Left forelimb (tissue), 1 donor: Measurements from ENCODE around the gene KCTD1.

Experiments used
- DNase-seq: peaks from one replicate; pipeline ENCODE4 v3.0.0-alpha.2; 2018; ENCODE audit warnings: low spot score

The KCTD1 gene

DNA sequence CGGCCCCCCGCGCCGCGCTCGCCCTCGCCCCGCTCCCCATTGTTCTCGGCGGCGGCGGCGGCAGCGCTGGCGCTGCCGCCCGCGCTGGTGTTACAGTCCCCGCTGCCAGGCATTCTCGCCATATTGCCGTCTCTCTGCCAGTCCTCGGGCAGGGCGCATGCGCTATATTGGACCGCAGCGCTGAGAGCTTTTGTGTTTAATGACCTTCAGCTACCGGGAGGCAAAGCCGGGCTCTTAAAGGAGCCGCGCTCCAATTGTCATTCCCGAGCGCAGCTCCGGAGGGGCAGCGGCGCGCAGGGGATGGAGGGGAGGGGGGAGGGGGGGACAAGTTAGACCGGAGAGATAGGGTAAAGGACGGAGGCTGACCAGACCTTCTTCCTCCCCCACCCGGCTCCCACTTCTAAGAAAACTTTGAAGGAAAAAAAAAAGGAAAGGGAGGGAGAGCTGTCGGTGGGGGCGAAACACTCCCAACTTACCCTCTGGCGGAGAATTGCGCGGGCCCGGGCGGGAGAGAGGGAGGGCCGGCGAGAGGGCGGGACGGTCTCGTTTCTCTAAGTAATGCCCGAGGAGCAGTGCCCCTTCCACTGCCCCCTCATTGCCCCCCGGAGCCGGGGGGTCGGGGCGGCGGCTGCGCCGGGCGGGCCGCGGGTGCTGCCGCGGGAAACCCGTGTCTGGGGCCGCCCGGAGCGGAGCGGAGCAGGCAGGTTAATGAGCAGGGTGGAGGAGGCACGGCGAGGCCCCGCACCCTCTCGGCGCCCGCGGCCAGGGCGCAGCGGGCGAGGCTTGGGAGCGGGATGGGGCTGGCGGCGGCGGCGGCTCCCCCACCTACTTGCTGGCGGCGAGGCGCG is at the start of gene KCTD1:
TSS of gene KCTD1 (minus strand) at position 139 of the 848 bp plus-strand sequence. CDS start at position 122, 17 bp downstream.
- DNase-seq = peak; percentile 84

DNA sequence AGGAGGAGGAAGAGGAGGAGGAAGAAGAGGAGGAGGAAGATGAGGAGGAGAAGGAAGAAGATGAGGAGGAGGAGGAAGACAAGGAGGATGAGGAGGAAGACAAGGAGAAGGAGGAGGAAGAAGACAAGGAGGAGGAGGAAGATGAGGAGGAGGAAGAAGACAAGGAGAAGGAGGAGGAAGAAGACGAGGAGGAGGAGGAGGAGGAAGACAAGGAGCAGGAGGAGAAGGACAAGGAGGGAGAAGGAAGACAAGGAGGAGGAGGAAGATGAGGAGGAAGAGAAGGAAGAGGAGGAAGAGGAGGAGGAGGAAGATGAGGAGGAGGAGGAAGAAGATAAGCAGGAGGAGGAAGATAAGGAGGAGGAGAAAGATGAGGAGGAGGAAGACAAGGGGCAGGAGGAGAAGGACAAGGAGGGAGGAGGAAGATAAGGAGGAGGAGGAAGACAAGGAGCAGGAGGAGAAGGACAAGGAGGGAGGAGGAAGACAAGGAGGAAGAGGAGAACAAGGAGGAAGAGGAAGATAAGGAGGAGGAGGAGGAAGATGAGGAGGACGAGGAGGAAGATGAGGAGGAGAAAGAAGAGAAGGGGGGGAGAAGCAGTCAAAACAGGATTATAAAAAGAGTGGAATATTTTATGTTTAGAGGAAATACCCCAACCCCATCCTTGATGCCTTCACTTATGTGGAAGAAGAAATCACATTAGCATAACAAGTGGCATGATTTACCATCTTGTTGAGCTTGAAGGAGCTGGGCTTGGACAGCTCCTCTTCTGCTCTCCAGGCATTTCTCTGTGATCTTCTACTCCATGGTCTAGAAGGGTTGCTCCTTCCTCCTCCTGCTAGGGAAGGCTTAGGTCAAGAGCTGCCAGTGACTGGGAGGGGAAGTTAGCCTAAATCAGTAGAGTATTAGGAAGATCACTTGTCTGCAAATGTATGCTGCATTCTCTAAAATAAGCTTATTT is 45.3 kb upstream of the KCTD1 start:
- no peak for DNase-seq

DNA sequence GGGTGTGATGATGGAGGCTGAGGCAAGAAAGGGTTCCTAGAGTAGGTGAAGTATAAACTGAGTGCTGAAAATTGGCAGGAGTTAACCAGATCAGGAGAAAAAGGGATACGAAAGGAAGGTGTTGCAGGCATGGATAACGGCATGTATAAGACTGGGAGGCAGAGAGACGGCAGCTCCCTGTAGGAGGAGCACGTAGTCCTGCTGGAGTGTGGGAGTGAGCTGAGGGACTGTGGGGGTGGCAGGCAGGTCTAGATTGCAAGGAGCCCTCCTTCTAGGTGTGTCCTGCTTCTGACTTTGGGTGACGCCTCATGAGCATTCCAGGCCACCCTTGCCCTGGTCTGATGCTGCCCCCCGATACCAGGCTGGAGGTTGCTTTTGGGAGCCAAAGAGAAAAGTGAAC is 36.4 kb upstream of the KCTD1 start:
- DNase-seq = no peak

DNA sequence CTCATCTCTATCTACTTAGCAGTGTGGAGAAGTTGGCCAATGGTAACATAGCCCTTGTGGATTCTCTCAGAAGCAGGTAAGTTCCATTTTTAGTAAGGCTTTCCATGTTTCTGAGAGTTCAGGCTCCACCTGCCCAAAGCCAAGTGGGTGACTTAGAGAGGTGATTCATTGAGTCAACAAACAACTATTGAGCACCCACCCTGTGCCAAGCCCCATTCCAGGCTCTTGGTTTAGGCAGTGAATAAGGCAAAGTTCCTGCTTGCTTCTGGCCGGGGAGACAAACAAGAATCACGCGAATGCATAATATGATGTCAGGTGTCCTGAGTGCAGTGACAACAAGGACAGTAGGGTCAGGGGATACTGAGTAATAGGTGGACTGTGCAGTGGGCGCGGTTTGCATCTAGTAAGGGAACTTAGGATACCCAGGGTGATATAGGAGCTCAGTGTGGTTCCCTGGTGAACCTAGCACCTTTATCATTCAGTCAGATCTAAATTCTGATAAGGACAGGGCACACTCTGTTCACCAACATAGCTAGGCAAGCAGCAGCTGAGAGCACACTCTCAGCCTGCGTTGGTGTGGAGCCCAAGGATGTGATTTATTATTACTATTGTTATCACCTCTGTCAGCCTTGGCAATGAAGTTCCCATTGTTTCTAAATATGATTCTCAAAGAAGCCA is 31.7 kb upstream of the KCTD1 start:
- no peak for DNase-seq

DNA sequence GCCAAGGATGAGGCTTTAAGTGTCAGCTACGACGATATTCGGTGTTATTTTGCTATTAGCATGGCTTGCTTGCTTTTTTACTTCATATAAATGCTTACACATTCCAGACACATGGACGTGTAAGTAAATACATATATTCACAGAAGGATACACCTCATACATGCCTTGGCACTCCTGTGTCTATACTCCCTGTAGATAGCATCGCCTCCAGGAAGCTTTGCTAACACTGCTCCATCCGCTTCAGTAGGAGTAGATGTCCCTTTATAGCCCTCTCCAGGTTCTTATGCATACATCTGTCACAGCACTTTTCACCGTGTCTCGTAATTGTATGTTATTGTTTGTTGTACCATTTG is 27.5 kb upstream of the KCTD1 start:
- no peak for DNase-seq

DNA sequence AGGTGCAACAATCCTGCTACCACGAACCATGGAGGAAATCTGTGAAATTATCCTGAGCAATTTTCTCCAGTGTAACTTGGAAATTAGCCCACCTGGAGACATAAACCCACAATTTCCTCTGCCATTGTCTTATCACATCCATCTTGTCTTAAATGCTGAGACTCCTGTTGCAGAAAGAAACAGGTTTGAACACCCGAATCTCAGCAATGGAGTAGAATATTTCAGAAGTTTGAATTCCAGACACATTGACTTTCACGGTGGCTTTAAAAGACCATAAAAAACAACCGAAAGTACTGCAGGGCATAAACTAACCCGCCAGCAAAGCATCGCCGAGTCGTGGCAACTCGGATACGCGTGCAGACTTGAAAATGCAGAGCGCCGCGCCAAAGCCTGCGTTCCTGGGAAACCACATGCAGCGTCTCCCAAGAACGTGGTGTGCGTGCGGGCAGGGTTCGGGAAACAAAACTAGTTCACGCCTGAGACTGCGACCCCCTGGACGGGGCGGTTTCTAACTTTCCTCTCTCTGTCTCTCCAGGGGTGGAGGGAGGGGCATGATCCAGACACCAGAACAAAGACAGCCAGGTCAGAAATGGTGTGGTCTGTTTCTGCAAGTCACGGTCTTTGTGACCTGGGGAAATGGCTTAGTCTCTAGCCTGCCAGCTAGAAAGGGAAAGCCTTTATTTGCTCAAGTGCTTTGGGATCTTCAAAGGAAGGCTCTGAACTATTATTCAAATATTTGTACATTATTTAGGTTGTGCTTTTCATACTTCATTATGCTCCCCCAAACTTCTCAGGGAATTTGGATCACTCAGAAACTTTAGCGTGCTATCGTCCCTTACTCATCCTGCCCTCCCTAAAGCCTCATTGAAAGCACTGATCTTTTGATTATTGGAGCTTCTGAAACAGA is 26.9 kb upstream of the KCTD1 start:
- no peak for DNase-seq

DNA sequence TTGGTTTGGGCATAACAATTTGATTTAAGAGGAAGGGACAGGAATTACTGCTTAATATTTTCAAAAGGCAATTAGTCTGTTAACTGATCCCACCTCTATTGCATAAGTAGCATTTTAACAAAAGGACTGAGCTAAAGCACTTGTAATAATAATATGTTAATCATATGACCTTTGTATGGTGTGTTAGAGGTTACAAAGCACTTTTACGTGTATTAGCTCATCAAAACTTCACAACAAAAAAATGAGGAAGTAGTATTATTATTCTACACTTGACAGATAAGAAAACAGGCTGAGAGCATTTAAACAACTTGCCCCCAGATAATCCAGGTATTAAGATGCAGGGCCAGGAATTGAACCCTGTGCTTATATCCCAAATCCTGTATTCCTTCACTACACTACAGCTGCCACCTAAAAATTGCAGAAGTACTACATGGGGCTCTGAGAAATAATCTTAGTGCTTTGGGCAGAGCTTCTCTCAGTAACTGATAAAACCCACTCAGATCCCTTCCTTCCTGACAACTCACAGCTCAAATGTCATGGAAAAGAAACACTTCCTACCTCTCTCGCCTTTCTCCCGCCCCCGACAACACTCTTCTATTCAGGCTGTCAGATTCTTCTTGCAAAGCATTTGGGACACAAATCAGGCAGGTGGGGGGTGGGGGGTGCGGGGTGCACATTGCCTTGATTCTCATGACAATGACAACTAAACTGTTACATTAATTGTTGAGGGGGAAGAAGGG is 20.7 kb upstream of the KCTD1 start:
- DNase-seq = no peak

DNA sequence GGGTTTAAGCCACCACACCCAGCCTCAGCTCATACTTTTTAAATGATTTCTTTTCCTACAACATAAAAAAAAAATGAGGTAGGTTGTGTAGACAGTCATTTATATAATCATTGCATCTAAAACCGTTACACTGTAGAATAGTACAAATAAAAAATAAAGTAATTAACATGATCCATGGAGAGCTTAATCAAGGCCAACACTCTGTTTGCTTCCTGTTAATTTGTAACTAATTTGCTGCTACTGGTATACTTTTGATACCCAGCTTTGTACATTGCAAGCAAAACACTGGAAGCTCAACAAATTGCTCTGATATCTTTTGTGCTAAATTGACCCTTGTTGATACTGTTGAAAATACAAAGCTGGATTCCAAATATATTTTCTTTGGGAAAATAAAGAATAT is 20.2 kb upstream of the KCTD1 start:
- no peak for DNase-seq

DNA sequence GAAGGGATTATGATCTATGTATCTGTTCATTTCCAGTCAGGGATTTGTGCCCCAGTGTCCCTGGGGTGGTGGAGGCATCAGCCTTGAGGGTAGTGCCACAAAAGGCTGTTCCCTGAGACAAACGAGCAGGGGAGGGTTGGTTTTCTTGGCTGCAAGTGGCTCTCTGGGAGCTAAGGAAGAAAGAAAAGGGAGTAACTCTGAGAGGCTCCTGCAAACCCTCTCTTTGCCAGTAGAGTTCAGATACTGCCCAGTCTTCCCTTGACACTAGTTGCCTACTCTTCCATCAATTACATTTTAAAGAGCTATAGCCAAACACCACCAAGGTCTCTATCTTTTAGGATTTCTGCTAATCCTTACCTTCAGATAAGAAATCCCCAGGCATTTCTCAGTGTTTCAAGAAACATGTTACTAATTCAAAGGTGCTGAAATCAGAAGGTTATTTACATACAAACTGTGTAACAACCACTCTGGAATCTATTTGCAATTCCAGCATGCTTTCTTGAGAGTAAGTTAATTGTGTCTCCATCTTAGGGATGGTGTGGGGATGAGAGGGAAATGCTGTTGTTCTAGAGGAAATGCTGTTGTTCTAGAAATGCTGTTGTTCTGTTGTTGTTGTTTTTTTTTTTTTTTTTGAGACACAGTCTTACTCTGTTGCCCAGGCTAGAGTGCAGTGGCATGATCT is 18.7 kb upstream of the KCTD1 start:
- DNase-seq = no peak

DNA sequence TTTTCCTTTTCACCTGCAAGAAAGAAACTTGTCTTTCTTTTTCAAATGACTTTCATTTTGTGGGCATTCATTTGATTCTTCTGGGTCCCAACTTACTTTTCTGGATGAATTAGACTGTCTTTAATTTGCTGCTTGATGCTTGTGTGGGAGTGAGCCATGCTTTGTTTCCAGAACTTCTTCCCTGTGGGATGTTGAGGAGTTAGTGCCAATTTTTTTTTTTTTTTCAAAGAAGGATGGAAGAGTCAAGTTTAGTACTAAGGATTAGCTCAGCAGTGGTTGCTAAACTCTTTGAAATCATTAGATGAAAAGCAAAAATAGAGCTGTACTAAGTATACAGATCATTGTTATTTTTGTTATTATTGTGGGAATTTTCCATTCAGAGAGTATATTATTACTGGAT is 17.2 kb upstream of the KCTD1 start:
- DNase-seq = no peak

DNA sequence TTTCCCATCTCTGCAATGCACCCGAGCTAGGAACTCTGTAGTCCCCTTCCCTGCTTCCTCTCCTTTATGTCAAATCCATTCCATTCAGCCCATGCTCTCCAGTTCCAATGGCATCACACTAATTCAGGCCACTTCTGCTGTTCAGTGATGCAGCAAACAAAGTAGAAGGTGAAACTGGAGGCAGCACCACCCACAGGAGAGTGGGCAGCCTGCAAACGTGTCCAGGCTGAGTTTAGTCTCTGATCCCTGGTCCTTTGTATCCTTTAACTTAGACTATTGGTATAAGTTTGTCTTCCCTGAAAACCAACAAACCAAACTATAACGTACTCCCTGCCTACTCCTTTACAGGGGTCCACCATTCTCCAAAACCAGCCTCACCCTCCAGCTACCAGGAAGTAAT is 14.7 kb upstream of the KCTD1 start:
- no peak for DNase-seq

DNA sequence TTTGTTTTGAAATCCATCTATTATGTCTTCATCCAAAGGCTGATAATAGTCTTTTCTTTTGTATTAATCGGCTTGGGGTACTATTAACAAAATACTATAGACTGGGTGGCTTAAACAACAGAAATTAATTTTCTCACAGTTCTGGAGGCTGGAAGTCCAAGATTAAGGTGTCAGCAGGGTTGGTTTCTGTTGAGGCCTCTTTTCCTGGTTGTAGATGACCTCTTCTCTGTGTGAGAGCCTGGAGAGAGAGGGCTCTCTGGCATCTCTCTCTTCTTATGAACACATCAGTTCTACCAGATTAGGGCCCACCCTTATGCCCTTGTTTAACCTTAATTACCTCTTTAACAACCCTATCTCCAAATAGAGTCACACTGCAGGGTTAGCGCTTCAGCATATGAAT is 14.2 kb upstream of the KCTD1 start:
- DNase-seq = no peak

DNA sequence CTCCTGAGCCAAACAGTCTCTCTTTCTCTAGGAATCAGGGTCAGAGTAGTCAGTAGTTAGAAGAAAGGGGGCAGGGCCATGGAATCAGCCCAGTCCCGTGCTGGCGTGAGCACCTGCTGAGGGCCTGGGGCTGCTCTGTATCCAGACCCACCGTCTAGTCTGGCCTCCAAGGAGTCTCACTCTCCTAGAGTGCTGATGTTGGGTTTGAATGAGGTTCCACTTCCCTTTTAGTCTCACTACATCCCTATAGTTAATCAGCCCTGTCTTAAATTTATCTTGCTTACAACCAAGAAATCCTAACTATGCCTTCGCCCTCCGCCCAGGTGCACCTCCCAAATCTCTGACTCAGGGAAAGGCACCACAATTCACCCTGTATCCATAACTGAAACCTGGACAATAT is 13.4 kb upstream of the KCTD1 start:
- DNase-seq = no peak

DNA sequence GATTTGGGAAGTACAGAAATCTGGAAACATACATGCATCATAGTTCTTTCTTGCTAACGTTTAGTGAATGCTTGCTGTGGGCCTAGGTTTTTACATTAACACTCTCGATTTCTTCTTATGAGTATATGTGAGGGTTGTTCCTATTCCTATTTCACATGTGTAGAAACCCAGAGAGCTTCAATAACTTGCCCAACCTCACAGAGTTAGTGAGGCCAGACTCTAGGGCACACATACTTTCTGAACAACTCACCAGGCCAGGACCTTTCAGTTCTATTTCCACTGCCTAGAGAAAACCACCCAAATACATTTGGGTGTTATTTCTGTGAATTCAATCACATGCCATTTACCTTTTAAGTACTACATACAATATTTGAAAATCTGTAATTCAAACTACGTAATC is 8.2 kb upstream of the KCTD1 start:
- DNase-seq = no peak

DNA sequence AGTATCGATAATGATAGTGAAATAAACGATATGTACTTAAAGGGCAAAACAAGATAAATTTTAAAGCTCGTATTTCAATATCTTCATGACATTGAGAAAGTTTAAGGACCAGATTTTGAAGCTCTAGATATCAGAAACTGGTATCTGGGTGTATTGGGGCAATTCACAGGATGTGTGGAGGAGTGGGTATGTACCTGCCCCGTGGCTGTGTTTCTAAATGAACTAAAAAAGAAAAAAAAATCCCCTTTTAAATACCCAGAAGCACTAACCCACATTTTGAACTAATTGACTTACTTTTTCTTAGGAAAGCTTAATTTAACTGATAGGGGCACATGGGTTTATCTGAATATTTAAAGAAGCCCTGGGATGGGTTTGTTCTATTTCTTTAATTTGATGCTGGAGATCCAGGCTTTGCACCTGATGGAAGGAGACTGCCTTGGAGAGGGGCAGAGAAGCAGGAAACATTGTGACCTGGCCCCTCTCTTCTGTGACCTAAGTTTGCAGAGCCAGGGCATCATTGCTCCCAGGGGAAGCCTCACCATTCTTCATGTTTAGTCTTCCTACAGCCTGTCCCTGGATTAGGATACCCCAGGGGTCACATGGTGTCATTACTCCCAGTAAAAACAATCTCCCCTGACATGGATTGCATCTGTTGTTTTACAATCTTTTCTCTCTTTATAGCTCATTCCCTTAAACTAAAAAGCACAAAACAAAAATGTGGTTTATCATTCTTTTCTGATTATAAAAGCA is 7.6 kb upstream of the KCTD1 start:
- no peak for DNase-seq

DNA sequence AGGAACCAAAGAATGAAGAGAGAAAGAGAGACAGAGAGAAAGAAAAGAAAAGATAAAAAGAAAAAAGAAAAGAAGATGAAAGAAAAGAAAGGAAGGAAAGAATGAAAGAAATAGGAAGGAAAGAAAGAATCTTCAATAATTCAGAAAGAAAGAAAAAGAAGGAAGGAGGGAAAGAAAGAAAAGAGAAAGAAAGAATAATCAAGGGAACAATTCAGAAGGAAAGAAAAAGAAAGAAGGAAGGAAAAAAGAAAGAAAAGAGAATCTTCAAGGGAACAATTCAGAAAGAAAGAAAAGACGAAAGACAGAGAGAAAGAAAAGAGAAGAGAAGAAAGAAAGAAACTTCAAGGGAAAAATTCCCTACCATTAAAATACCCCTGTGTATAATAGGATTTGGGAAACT is 5.6 kb upstream of the KCTD1 start:
- DNase-seq = no peak

DNA sequence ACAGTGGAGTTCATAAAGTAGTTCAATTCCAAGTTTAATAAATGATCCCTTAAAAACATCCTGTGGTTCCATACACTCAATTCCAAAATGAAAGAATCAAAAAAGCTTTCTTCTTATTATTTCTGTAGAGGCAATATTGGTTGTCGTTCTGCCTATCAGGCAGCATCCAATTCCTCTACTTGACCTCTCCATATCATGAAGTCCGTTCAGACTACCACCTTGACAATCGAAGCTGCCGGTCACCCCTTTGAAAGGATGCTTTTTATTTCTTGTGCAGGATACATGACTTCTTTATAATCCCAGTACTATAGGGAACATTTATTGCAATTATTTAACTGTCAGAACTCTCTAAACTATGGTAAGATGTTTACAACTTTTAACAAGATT is 3.3 kb upstream of the KCTD1 start:
- DNase-seq = no peak

DNA sequence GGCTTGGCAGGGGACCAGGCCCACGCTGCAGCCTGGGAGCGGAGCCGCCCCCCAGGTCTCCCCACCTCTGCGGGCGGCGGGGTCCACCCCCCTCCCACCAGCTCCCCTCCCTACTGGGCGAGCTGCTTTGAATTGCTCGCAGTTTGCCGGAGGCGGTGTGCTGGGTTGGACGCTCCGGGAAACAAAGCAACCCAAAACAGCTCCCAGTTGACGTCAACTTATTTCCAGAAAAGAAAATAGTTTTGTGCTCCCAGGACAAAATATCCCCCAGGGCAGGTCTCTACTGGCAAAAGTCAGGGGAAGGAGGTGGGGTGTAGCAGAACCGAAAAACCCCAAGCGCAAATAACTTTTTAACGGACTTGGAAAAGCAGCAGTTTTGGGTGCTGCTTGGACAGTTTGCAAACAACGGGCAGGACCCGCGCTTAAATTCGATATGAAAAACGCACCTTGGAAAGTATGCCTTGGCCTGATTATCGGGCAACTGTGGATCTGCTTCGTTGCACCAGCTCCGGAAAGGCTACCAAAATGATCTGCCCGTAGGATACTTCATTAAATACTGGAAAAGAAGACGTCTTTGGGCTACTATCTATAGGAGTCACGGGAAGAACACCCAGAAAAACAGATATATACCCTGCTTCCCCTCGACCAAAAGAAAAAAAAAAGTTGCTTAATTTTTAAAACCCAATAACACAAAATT is 2.8 kb upstream of the KCTD1 start:
- DNase-seq = peak; percentile 66
